GM18505 (cell line): ENCODE data around the gene CHMP1A.

Experiments
- ATAC-seq: cut with Tn5 transposase; IDR thresholded peaks from one replicate; pipeline ENCODE4 v1.9.1; 2021; ENCODE audit not compliant: unreplicated experiment
- POLR2A ChIP-seq: IDR thresholded peaks from 4 replicates; pipeline ENCODE4 v1.6.1; 2011; ENCODE audit warnings: borderline replicate concordance; ENCODE audit not compliant: insufficient read depth, insufficient read length; ENCODE audit errors: extremely low read depth

Gene CHMP1A

GRCh38 chr16:89618109-89618998 lies 39.2 kb downstream of the CHMP1A start:
- no peak for TF ChIP-seq POLR2A
- no peak for ATAC-seq

- no peak for ATAC-seq
- TF ChIP-seq POLR2A = no peak
Observed at GRCh38 chr16:89617036-89617435, 40.5 kb downstream of the CHMP1A start.

GRCh38 chr16:89616623-89617022 lies 40.9 kb downstream of the CHMP1A start:
- TF ChIP-seq POLR2A = no peak
- ATAC-seq = no peak

- no peak for TF ChIP-seq POLR2A
- ATAC-seq = no peak
Observed at GRCh38 chr16:89615596-89616090, 41.9 kb downstream of the CHMP1A start.

GRCh38 chr16:89615176-89615575 lies 42.3 kb downstream of the CHMP1A start:
- no peak for TF ChIP-seq POLR2A
- ATAC-seq = no peak

- ATAC-seq = no peak
- TF ChIP-seq POLR2A = no peak
Observed at GRCh38 chr16:89613954-89614459, 43.5 kb downstream of the CHMP1A start.

GRCh38 chr16:89613231-89613953 lies 44.1 kb downstream of the CHMP1A start, which contains the start of gene DPEP1:
TSS of gene DPEP1 (plus strand) at chr16:89613642. CDS start at chr16:89630411, 16,769 bp downstream.
- TF ChIP-seq POLR2A = no peak
- no peak for ATAC-seq

- ATAC-seq = no peak
Observed at GRCh38 chr16:89612415-89613166, 44.9 kb downstream of the CHMP1A start.

GRCh38 chr16:89610108-89610453 lies 47.4 kb downstream of the CHMP1A start:
- no peak for TF ChIP-seq POLR2A
- no peak for ATAC-seq

More at GRCh38 chr16:89612415-89613166, 44.9 kb downstream of the CHMP1A start:
- TF ChIP-seq POLR2A = no peak

- no peak for ATAC-seq
- no peak for TF ChIP-seq POLR2A
Observed at GRCh38 chr16:89607937-89608740, 49.4 kb downstream of the CHMP1A start.

GRCh38 chr16:89607453-89607852 lies 50.1 kb downstream of the CHMP1A start:
- TF ChIP-seq POLR2A = no peak
- no peak for ATAC-seq

GRCh38 chr16:89606006-89606405 lies 51.5 kb downstream of the CHMP1A start:
- TF ChIP-seq POLR2A = no peak
- no peak for ATAC-seq
